NOMO-1 treated with DMSO at 0.1 percent for 48 hours (cell line): Measurements from ENCODE around the gene MKNK2.
"Not testable (repeated sequence)": the region's sequence is repeated elsewhere in the genome, so short reads cannot be mapped to it uniquely, and the experiment has no call there.

Experiments used
- DNase-seq: peaks from one replicate; lab custom pipeline; 2025; ENCODE audit not compliant: unreplicated experiment; lab: John Stamatoyannopoulos, UW

The MKNK2 gene

DNA sequence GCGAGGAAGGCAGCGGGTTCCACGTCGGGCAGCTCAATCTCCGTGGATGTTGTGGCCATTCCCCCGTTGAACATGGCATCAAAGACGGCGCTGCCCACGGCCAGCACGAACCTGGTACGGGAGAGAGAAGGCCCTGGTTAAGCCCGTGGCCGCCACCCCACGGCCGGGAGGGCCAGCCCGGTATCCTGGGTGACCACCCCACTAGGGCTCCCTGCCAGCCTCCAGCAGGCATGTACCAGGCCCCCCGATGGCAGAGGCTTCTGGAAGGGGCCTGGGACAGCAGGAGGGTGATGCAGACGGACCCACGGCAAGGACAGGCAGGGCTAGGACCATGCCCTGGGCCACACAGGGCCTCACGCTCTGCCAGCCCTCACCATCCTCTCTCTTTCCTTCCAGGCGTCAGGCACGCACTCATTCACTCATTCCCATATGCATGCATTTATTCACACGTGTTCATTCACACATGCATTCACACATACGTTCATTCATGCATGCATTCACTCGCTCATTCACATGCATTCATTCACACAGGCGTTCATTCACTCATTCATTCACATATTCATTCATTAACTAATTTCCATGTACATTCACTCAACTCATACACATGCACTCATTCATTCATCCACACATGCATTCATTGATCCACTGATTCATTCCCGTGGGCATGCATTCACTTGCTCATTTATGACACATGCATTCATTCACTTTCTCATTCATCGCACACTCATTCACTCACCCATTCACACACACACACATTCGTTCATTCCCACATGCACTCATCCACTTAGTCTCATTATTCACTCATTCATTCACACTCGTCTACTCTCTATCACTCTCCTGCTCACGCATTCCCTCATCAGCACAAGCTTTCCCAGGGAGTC, 53.5 kb downstream of the MKNK2 start:
- DNase-seq = no peak

DNA sequence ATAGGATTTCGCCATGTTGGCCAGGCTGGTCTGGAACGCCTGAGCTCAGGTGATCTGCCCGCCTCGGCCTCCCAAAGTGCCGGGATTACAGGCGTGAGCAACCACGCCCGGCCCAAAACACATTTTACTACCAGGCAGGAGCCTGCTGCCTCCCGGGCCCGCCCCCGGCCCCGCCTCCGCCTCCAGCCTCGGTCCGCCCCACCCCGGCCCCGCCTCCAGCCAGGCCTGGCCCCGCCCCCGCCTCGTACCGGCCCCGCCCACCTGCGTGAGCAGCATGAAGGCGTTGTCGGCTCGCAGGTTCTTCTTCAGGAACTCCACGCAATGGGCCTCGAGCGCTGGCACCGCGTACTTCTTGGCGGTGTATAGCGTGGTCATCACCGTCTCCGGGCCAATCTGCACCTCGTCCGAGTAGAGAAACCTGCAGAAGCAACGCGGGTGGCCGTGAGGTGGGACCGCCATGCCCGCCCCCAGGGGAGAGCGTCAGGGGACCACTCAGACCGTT, 58.2 kb downstream of the MKNK2 start:
- no peak for DNase-seq

- DNase-seq = no peak
These were observed 59.8 kb downstream of the MKNK2 start for GRCh38 chr19:1991018-1991913.

DNA sequence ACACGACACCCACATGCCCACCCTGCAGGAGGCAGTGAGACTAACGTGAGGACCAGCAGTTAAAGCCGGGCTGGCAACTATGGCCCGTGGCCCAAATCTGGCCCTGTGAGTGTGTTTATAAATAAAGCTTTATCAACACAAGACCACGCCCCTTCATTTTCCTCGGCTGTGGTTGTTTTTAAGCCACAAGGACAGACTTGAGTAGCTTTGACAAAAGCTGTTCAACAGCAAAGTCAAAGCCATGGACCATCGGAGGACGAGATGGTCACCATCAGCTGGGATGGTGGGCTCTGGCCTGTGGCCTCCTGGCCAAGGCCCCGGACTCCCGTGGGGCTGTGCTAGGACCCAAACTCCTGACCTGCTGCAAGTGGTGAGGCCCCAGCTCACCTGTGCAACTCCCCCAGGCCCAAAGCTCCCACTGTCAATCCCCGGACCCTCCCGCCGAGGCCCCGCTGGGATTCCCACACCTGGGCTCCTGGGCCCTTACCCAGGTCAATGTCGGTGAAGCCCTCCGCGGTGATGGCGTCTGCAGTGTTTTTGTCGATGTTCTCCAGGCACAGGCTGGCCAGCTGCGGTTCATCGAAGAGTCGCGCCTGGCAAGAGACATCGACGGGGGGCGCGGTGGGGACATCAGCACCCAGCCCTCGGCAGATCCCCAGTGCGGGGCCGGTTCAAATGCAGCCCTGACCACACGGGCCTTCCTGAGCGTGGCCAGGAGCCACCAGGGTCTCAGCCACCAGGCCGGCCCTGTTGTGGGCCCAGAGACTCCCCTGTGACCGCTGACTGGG, 60.6 kb downstream of the MKNK2 start:
- DNase-seq = no peak

DNA sequence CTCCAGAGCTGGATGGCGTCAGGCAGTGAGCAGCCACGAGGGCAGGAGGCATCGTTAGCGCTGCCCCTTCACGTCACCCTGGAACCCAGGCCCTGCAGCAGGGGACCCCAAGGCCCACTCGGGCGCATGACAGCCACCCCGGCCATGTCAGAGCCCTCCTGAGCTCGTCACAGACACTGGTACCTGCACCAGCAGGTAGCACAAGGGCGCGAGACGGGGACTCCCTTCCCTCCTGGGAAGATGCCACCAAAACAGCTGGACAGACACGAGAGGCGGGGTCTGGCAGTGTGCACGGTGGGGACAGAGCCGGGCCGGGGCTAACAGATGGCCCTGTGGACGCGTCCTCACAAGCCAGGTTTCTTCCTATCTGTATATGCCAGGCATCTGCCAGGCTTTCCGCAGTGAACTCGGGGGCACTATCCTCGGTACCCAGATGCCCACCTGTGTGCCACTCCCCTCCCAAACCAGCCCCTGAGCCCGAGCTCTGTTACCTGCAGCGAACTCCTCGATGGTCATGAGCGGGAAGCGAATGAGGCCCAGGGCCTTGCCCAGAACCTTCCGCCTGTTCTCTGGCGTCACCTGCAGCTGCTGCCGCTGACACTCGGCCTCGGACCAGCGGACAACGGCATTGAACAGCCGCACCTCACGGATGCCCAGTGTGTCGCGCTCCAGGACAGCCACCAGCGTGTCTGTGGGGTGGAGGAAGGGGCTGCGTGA, 61.4 kb downstream of the MKNK2 start:
- DNase-seq = no peak

DNA sequence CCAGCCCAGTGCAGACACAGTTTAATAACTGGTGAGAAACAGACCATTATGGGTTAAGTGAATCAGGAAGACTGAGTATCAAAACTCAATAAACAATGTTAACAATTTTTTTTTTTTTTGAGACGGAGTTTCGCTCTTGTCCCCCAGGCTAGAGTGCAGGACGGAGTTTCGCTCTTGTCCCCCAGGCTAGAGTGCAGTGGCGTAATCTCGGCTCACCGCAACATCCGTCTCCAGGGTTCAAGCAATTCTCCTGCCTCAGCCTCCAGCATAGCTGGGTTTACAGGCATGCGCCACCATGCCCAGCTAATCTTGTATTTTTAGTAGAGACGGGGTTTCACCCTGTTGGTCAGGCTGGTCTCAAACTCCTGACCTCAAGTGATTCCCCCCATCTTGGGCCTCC, 62.6 kb downstream of the MKNK2 start:
- not testable (repeated sequence) for DNase-seq
